Activated T-helper 9 cell treated with anti-CD3 and anti-CD28 coated beads, Interleukin-2, amount 50 U/mL, for 16 hours (primary cell): ENCODE data around the gene IL31RA.

Experiments used
- DNase-seq: peaks from one replicate; pipeline ENCODE4 v3.0.0-alpha.2; 2020; ENCODE audit warnings: low read depth

Gene IL31RA

GRCh38 chr5:55902696-55903095, 51.5 kb downstream of the IL31RA start:
- no peak for DNase-seq

GRCh38 chr5:55903121-55903701, 52.1 kb downstream of the IL31RA start:
- DNase-seq = peak; percentile 51

- no peak for DNase-seq
Observed at GRCh38 chr5:55904152-55904551, 53.0 kb downstream of the IL31RA start.

GRCh38 chr5:55905251-55905650, 54.1 kb downstream of the IL31RA start:
- no peak for DNase-seq

GRCh38 chr5:55907927-55908326, 56.8 kb downstream of the IL31RA start:
- DNase-seq = no peak

GRCh38 chr5:55908804-55909203, 57.6 kb downstream of the IL31RA start:
- no peak for DNase-seq

GRCh38 chr5:55911784-55912653, 60.9 kb downstream of the IL31RA start:
- no peak for DNase-seq

GRCh38 chr5:55913466-55914413, 62.6 kb downstream of the IL31RA start:
- no peak for DNase-seq

- no peak for DNase-seq
Observed at GRCh38 chr5:55914971-55915370, 63.8 kb downstream of the IL31RA start.

- DNase-seq = no peak
Observed at GRCh38 chr5:55915783-55916182, 64.6 kb downstream of the IL31RA start.

- no peak for DNase-seq
Observed at GRCh38 chr5:55916986-55917385, 65.8 kb downstream of the IL31RA start.

GRCh38 chr5:55917402-55918086, 66.4 kb downstream of the IL31RA start:
- DNase-seq = no peak

- DNase-seq = no peak
Observed at GRCh38 chr5:55918087-55919035, 67.2 kb downstream of the IL31RA start.

- DNase-seq = no peak
Observed at GRCh38 chr5:55919625-55920024, 68.5 kb downstream of the IL31RA start.

- no peak for DNase-seq
Observed at GRCh38 chr5:55920784-55921183, 69.6 kb downstream of the IL31RA start.

GRCh38 chr5:55921617-55922016, 70.5 kb downstream of the IL31RA start:
- DNase-seq = no peak

GRCh38 chr5:55923177-55923771, 72.1 kb downstream of the IL31RA start:
- no peak for DNase-seq

GRCh38 chr5:55923865-55924500, 72.8 kb downstream of the IL31RA start:
- no peak for DNase-seq

- DNase-seq = no peak
Observed at GRCh38 chr5:55924744-55925143, 73.6 kb downstream of the IL31RA start.

GRCh38 chr5:55925181-55925580, 74.0 kb downstream of the IL31RA start:
- DNase-seq = no peak
